GM19328 (cell line): ENCODE measurements around the gene TMEM121B.

Experiments used
- ATAC-seq: cut with Tn5 transposase; IDR thresholded peaks from one replicate; pipeline ENCODE4 v1.9.1; 2021; ENCODE audit warnings: mild to moderate bottlenecking, moderate library complexity; ENCODE audit not compliant: unreplicated experiment

TMEM121B gene

GRCh38 chr22:17112491-17113042 is 8.6 kb downstream of the TMEM121B start:
- ATAC-seq = no peak

- ATAC-seq = no peak
These were observed 10.2 kb downstream of the TMEM121B start for GRCh38 chr22:17110791-17111550.

- no peak for ATAC-seq
These were observed 11.2 kb downstream of the TMEM121B start for GRCh38 chr22:17109976-17110375.

GRCh38 chr22:17109113-17109865 is 11.9 kb downstream of the TMEM121B start:
- ATAC-seq = no peak

GRCh38 chr22:17108256-17109112 is 12.7 kb downstream of the TMEM121B start:
- ATAC-seq = no peak

- ATAC-seq = no peak
These were observed 13.7 kb downstream of the TMEM121B start for GRCh38 chr22:17107547-17107810.

GRCh38 chr22:17106785-17107546 is 14.2 kb downstream of the TMEM121B start:
- ATAC-seq = no peak

- no peak for ATAC-seq
These were observed 14.9 kb downstream of the TMEM121B start for GRCh38 chr22:17106161-17106784.

GRCh38 chr22:17105143-17106129 is 15.7 kb downstream of the TMEM121B start:
- no peak for ATAC-seq

GRCh38 chr22:17104336-17104935 is 16.7 kb downstream of the TMEM121B start:
- ATAC-seq = no peak

GRCh38 chr22:17103351-17103750 is 17.8 kb downstream of the TMEM121B start:
- no peak for ATAC-seq

- no peak for ATAC-seq
These were observed 18.9 kb downstream of the TMEM121B start for GRCh38 chr22:17102297-17102667.

- no peak for ATAC-seq
These were observed 19.5 kb downstream of the TMEM121B start for GRCh38 chr22:17101475-17102296.

GRCh38 chr22:17100621-17101020 is 20.5 kb downstream of the TMEM121B start:
- ATAC-seq = no peak

GRCh38 chr22:17098379-17098819 is 22.8 kb downstream of the TMEM121B start:
- no peak for ATAC-seq

GRCh38 chr22:17097701-17098100 is 23.5 kb downstream of the TMEM121B start:
- no peak for ATAC-seq

GRCh38 chr22:17097062-17097461 is 24.1 kb downstream of the TMEM121B start:
- no peak for ATAC-seq

GRCh38 chr22:17096071-17096470 is 25.1 kb downstream of the TMEM121B start:
- ATAC-seq = no peak
